ENCODE data around the gene SMPDL3B. TPM values are rescaled to one million over a fixed set of nuclear protein-coding genes. Genes with fewer than 3 reads are reported as not detected.

SMPDL3B gene
- 0.25 TPM for total RNA-seq (2013)
- polyA plus RNA-seq (under 1 TPM in 2 of 3 donors, not detected in 1; 0.13 to 0.21 TPM), polyA minus RNA-seq (0.14 and 0.40 TPM in 2 replicates), total RNA-seq (0 to 1.8 (median 1.2) reads per million in 11 experiments)

DNA sequence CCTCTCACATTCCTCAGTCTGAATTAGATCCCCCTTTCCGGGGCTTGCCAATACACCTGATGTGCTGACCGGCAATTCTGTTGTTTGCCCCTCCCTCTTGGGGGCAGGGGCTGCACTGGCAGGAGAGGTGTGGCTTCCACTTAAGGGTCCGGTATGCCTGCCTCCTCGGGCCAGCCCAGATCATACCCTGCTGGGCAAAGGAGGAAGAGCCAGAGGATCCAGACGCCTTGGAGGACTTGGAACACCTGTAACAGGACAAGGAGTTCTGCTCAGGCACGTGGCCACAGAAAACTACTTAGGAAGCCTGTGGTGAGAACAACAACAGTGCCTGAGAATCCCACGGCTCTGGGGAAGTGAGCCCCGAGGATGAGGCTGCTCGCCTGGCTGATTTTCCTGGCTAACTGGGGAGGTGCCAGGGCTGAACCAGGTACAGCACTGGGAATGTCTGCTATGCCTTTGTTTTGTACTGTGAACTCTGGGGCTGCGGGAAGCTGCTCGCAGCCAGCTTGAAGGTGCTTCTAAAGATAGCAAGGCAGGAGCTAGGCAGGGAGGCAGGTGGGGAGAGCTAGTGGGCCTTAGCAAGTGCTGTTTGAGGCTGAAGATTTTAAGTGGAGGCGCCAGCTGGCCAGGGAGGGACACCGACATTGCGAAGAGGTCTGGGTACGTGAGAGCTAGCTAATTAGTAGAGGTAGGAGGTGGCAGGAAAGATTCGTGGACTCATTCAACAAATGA lies at the start of gene SMPDL3B:
Gene SMPDL3B (plus strand): TSS at position 183 of the 732 bp plus-strand sequence. CDS start 184 bp downstream, at position 367.
- Histone ChIP-seq H3K27me3 (ENCODE audit: control insufficient read depth in 2 of 2, insufficient read depth in 2 of 2, low read length in 2 of 2) (peaks cover 0 to 11% of the 10 kb centered on the region in 2 donors), H3K4me3 (replicated peaks in 1 of 3; ENCODE audit: low read depth in 2 of 3, low read length in 3 of 3) (peak within 1 kb of the TSS in 1 of 3 experiments; percentile 24), H4K20me1 (ENCODE audit: insufficient read depth, low read length) (no peaks in the 10 kb centered on the region), H3K9me3 (replicated peaks in 1 of 2; ENCODE audit: control insufficient read depth in 1 of 2, insufficient read depth in 1 of 2, low read length in 2 of 2) (no peaks in the 10 kb centered on the region), H3K79me2 (ENCODE audit: insufficient read depth, low read length) (no peaks in the 10 kb centered on the region), H3K27ac (ENCODE audit: low read depth in 1 of 2, low read length in 2 of 2) (no peak within 1 kb of the TSS), H3K36me3 (replicated peaks in 1 of 2; ENCODE audit: control insufficient read depth in 1 of 2, insufficient read depth in 2 of 2, low read length in 2 of 2) (no peaks in the 10 kb centered on the region), H3K4me1 (ENCODE audit: control insufficient read depth in 1 of 2, insufficient read depth in 2 of 2, low read length in 2 of 2) (peaks cover 33 to 39% of the 10 kb centered on the region in 2 donors), H3K9ac (ENCODE audit: insufficient read depth, low read length, poor library complexity, severe bottlenecking) (no peak within 1 kb of the TSS), H3K4me2 (replicated peaks; ENCODE audit: extremely low read depth, low read length, poor library complexity, severe bottlenecking) (peak within 1 kb of the TSS; percentile 26), H2AFZ (ENCODE audit: insufficient read depth, low read depth, low read length, poor library complexity, severe bottlenecking) (peak within 1 kb of the TSS; percentile 71)
- peak within 1 kb of the TSS; percentile 31 to 51 for H3K4me3 Mint-ChIP-seq
- peaks cover 34% of the 10 kb centered on the region for H3K4me1 Mint-ChIP-seq
- peaks cover 16 to 22% (median 22%) of the 10 kb centered on the region in 3 donors for H3K27me3 Mint-ChIP-seq (ENCODE audit: low read depth in 3 of 3)
- H3K27ac Mint-ChIP-seq: peak within 1 kb of the TSS in 2 of 7 donors; percentile 1 to 7
- peaks cover 0 to 7% (median 0%) of the 10 kb centered on the region in 7 donors for H3K9me3 Mint-ChIP-seq
- no peak for DNase-seq
- intact Hi-C loops (cut with micrococcal nuclease): no loop called here
- WGBS (ENCODE audit: insufficient coverage): 1% methylated on average over 15 of the region's 16 CpGs
- peaks cover 2 to 3% of the 10 kb centered on the region in 2 donors for H3K36me3 Mint-ChIP-seq
- TF ChIP-seq CTCF (IDR thresholded peaks at IDR 0.05): no peak

DNA sequence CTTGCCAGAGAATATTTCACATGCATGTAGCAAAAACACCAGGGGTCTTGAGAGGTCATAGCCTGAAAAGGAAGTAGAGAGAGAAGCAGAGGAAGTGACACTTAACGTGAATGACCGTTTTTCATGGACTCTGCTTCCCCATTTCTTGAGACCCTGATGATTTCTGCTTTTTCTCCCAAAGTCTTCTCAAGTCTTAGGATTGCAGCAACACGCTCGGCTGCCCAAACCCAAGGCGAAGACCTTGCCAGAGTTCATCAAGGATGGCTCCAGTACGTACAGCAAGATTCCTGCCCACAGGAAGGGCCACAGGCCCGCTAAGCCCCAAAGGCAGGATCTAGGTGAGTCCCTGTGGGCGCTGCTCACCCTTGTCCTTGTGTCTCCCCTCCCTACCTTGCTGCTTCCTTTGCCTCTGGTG lies 49.7 kb upstream of the SMPDL3B start:
- DNase-seq: peak; percentile 92 to 96 (median 96)
- H3K9ac ChIP-seq (ENCODE audit: insufficient read depth, low read length, poor library complexity, severe bottlenecking): peak overlapping the region; percentile 84
- H4K20me1 ChIP-seq (ENCODE audit: insufficient read depth, low read length): peaks cover 40% of the 10 kb centered on the region
- peak overlapping the region; percentile 67 for H3K4me2 ChIP-seq (replicated peaks; ENCODE audit: extremely low read depth, low read length, poor library complexity, severe bottlenecking)
- H3K27me3 Mint-ChIP-seq (ENCODE audit: low read depth in 3 of 3): peaks cover 0 to 3% (median 0%) of the 10 kb centered on the region in 3 donors
- H3K4me3 ChIP-seq (replicated peaks in 1 of 3; ENCODE audit: low read depth in 2 of 3, low read length in 3 of 3): peak overlapping the region; percentile 7 to 63 (median 24)
- peaks cover 87% of the 10 kb centered on the region for H3K79me2 ChIP-seq (ENCODE audit: insufficient read depth, low read length)
- intact Hi-C loops (cut with micrococcal nuclease): loop anchor here in 1 of 2 donors (1.0 kb wide), 1 partner anchor 10 kb away; no protein-coding TSS in a partner anchor
- WGBS (ENCODE audit: insufficient coverage): 0% methylated on average over 5 of the region's 8 CpGs
- H3K4me3 Mint-ChIP-seq: peak overlapping the region; percentile 78 to 80
- peaks cover 72 to 85% of the 10 kb centered on the region in 2 donors for H3K36me3 ChIP-seq (replicated peaks in 1 of 2; ENCODE audit: control insufficient read depth in 1 of 2, insufficient read depth in 2 of 2, low read length in 2 of 2)
- H3K9me3 ChIP-seq (replicated peaks in 1 of 2; ENCODE audit: control insufficient read depth in 1 of 2, insufficient read depth in 1 of 2, low read length in 2 of 2): no peaks in the 10 kb centered on the region
- no peak for TF ChIP-seq CTCF (IDR thresholded peaks at IDR 0.05)
- H3K4me1 ChIP-seq (ENCODE audit: control insufficient read depth in 1 of 2, insufficient read depth in 2 of 2, low read length in 2 of 2): peaks cover 98 to 99% of the 10 kb centered on the region in 2 donors
- H3K4me1 Mint-ChIP-seq: peaks cover 87% of the 10 kb centered on the region
- peaks cover 0 to 1% (median 0%) of the 10 kb centered on the region in 7 donors for H3K9me3 Mint-ChIP-seq
- no peaks in the 10 kb centered on the region for H3K27me3 ChIP-seq (ENCODE audit: control insufficient read depth in 2 of 2, insufficient read depth in 2 of 2, low read length in 2 of 2)
- H3K27ac Mint-ChIP-seq: peak overlapping the region; percentile 99 to 100 (median 99)
- H3K36me3 Mint-ChIP-seq: peaks cover 77 to 97% of the 10 kb centered on the region in 2 donors
- no peak overlapping the region for H2AFZ ChIP-seq (ENCODE audit: insufficient read depth, low read depth, low read length, poor library complexity, severe bottlenecking)
- H3K27ac ChIP-seq (ENCODE audit: low read depth in 1 of 2, low read length in 2 of 2): peak overlapping the region; percentile 99 to 100
